KMS-11 (cell line): ENCODE data around the gene DDX27.

Experiments
- H2AFZ ChIP-seq: fragments of 200-600 bp; sonication (generic); 2 replicates; pipeline ENCODE4 v1.6.1; 2016; ENCODE audit warnings: antibody characterized with exemption, mixed run types, low read depth
- H3K27ac ChIP-seq: fragments of 200-600 bp; sonication (generic); 2 replicates; pipeline ENCODE4 v1.6.1; 2016; ENCODE audit warnings: mild to moderate bottlenecking, mixed run types
- H3K27me3 ChIP-seq: fragments of 200-600 bp; sonication (generic); 2 replicates; pipeline ENCODE4 v1.6.1; 2017; ENCODE audit warnings: mild to moderate bottlenecking, low read depth, mixed run types, moderate library complexity; ENCODE audit not compliant: insufficient read depth
- H3K36me3 ChIP-seq: fragments of 200-600 bp; sonication (generic); 2 replicates; pipeline ENCODE4 v1.6.1; 2017; ENCODE audit warnings: mild to moderate bottlenecking, mixed run types; ENCODE audit not compliant: insufficient read depth
- H3K4me1 ChIP-seq: fragments of 200-600 bp; sonication (generic); 2 replicates; pipeline ENCODE4 v1.6.1; 2016; ENCODE audit warnings: mild to moderate bottlenecking, low read depth, mixed run types; ENCODE audit not compliant: poor library complexity, severe bottlenecking
- H3K4me2 ChIP-seq: fragments of 200-600 bp; sonication (generic); 2 replicates; pipeline ENCODE4 v1.7.0; 2016; ENCODE audit warnings: mild to moderate bottlenecking, mixed run types
- H3K4me3 ChIP-seq: fragments of 200-600 bp; sonication (generic); IDR thresholded peaks from 2 replicates; pipeline ENCODE4 v1.6.1; 2017; ENCODE audit warnings: low read depth, low read length, mixed read lengths; ENCODE audit not compliant: insufficient read depth
- H3K79me2 ChIP-seq: fragments of 200-600 bp; sonication (generic); 2 replicates; pipeline ENCODE4 v1.6.1; 2016; ENCODE audit warnings: low read depth, mixed run types; ENCODE audit not compliant: insufficient read depth
- H3K9ac ChIP-seq: fragments of 200-600 bp; sonication (generic); 2 replicates; pipeline ENCODE4 v1.6.1; 2016; ENCODE audit warnings: mild to moderate bottlenecking, mixed run types
- H4K20me1 ChIP-seq: fragments of 200-600 bp; sonication (generic); 2 replicates; pipeline ENCODE4 v1.6.1; 2016; ENCODE audit warnings: mild to moderate bottlenecking, mixed run types; ENCODE audit not compliant: insufficient read depth
- CTCF ChIP-seq: fragments of 200-600 bp; sonication (generic); conservative IDR thresholded peaks from 2 replicates; pipeline ENCODE4 v1.6.1; 2017; ENCODE audit warnings: low read depth, mild to moderate bottlenecking, antibody characterized with exemption, low read length, moderate library complexity, mixed read lengths

DDX27 gene

GRCh38 chr20:49278036-49278817, 59.0 kb downstream of the DDX27 start, which contains the start of gene ZNFX1:
Gene ZNFX1 (minus strand): TSS chr20:49278057. CDS start chr20:49275839, 2,218 bp downstream.
- Histone ChIP-seq H3K4me1 (peaks cover 74% of the 10 kb centered on the region), H4K20me1 (peaks cover 30% of the 10 kb centered on the region), H3K9ac (peak within 1 kb of the TSS; percentile 92), H3K79me2 (peaks cover 66% of the 10 kb centered on the region), H3K4me2 (peak within 1 kb of the TSS; percentile 83), H2AFZ (peak within 1 kb of the TSS; percentile 62), H3K36me3 (peaks cover 46% of the 10 kb centered on the region), H3K4me3 (no peak within 1 kb of the TSS), H3K27me3 (no peaks in the 10 kb centered on the region), H3K27ac (peak within 1 kb of the TSS; percentile 78)
- no peak for TF ChIP-seq CTCF

DNA sequence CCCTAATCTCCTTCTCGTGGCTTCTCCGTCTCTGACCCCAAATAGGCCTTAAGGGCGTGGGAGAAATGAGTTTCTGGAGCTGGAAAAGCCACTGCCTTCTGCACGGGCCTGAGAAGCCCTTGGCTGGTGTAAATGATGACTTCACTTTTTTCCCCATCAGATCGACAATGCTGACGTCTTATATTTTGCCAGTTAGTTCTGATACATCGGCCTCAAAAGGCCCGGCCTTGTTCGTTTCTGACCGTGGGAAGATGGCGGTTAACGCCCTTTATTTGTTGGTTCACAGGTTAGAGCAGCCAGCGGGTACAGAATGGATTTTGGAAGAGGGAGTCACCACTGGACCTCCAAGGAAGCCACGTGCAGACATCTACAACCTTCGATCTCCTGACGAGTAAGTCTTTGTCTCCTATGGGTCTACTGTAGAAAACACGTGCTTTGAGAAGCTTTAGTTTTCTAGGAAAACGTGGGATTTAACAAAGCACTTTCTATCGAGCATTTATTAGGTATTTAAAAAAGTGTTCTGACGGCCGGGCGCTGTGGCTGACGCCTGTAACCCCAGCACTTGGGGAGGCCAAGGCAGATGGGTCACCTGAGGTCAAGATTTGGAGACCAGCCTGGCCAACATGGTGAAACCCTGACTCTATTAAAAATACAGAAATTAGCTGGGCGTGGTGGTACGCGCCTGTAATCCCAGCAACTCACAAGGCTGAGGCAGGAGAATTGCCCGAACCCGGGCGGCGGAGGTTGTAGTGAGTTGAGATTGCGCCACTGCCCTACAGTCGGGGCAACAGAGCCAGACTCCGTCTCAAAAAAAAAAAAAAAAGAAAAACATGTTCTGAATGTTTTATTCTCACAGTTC, 59.8 kb downstream of the DDX27 start:
- peak overlapping the region; percentile 62 for H3K4me2 ChIP-seq
- no peak overlapping the region for H3K4me3 ChIP-seq
- H3K36me3 ChIP-seq = peaks cover 52% of the 10 kb centered on the region
- peaks cover 38% of the 10 kb centered on the region for H4K20me1 ChIP-seq
- H2AFZ ChIP-seq = no peak overlapping the region
- peaks cover 68% of the 10 kb centered on the region for H3K4me1 ChIP-seq
- no peaks in the 10 kb centered on the region for H3K27me3 ChIP-seq
- peak overlapping the region; percentile 92 for H3K9ac ChIP-seq
- no peak; the same call in 1 of the 2 replicates for TF ChIP-seq CTCF
- peaks cover 74% of the 10 kb centered on the region for H3K79me2 ChIP-seq
- H3K27ac ChIP-seq = peak overlapping the region; percentile 78

DNA sequence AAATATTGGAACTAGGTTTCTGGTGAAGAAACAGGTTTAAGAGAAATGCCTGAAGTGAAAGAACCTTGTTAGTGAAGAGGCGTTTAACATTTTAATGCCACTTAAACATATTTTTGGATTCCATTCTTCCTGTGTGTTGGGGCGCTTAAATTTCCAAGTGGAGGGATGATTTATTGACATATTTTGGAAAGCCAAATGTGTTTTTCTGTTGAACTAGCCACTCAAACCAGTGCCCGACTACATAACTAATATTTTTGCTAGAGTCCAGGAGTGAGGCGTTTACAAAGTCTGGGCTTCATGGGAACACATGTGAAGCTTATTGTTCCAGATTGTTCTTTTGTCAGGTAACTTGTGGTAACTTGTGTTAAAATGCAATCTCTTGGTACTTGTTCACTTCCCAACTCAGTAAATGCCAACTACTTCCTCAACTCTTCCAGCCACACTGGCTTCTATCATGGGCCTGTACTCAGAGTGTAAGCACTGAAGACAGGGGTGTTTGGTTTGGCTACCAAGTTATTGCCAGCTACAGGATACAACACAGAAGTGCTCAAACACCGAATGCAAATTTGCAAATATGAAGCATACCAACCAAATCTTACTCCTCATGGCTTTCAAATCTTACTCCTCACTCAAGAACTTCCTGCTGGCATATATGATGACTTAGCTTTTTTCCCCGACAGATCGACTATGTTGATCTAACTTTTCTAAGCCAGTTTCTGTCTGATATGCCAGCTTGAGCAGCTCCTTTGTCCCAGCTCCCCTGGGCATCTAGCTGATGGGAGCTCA, 60.7 kb downstream of the DDX27 start:
- Histone ChIP-seq H3K9ac (peak overlapping the region; percentile 92; the same call in 1 of the 2 replicates), H2AFZ (no peak overlapping the region), H3K79me2 (peaks cover 83% of the 10 kb centered on the region), H3K27me3 (no peaks in the 10 kb centered on the region), H3K4me1 (peaks cover 63% of the 10 kb centered on the region), H4K20me1 (peaks cover 46% of the 10 kb centered on the region), H3K27ac (peak overlapping the region; percentile 78), H3K4me3 (no peak overlapping the region), H3K36me3 (peaks cover 60% of the 10 kb centered on the region), H3K4me2 (peak overlapping the region; percentile 62)
- TF ChIP-seq CTCF = no peak

DNA sequence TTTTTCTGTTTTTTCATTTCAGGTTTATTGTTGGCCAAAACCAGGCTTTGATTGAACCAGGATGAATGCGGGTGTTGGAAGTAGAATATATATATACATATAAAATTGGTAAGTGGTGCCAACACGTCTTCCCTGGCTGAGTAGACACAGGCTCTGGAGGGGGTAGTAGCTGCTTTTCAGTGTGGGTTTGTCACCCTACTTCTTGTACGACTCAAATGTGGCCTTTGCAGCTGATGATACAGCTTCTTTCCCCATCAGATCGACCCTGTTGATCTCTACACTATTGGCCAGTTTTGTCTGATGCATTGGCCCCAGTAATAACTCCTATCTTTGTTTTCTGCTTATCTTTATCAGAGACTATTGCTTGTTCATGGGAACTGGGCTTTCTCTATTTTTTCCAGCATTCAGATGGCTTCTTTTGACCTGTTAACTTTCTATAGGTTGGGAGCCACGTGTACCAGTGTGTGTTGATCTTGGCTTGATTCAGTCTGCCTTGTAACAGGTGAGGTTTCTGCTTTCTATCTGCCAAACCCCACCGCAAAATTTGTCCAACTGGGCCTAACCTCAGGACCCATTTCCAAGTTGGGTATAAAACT, 61.3 kb downstream of the DDX27 start:
- peaks cover 60% of the 10 kb centered on the region for H3K4me1 ChIP-seq
- H3K79me2 ChIP-seq = peaks cover 87% of the 10 kb centered on the region
- peak overlapping the region; percentile 62 for H3K4me2 ChIP-seq
- H3K36me3 ChIP-seq = peaks cover 65% of the 10 kb centered on the region
- no peak for TF ChIP-seq CTCF
- H3K4me3 ChIP-seq = no peak overlapping the region
- H3K27ac ChIP-seq = peak overlapping the region; percentile 78; the same call in 1 of the 2 replicates
- no peak overlapping the region for H2AFZ ChIP-seq
- H4K20me1 ChIP-seq = peaks cover 53% of the 10 kb centered on the region
- H3K9ac ChIP-seq = no peak overlapping the region; the same call in 1 of the 2 replicates
- H3K27me3 ChIP-seq = no peaks in the 10 kb centered on the region
